Osteocyte (in vitro differentiated cells): Measurements from ENCODE around the gene RHOU. TPM values are rescaled to one million over a fixed set of nuclear protein-coding genes. Genes with fewer than 3 reads are reported as not detected.

Source experiments
- DNase-seq: peaks from one replicate; pipeline ENCODE4 v3.0.0; 2021; ENCODE audit warnings: mixed read lengths; ENCODE audit not compliant: unreplicated experiment; ENCODE audit errors: extremely low spot score
- H3K27ac Mint-ChIP-seq: one replicate; pipeline ENCODE4 v1.8.0; 2021; ENCODE audit warnings: mild to moderate bottlenecking, mixed read lengths; ENCODE audit not compliant: unreplicated experiment
- H3K27me3 Mint-ChIP-seq: one replicate; pipeline ENCODE4 v1.8.0; 2021; ENCODE audit warnings: mixed read lengths; ENCODE audit not compliant: unreplicated experiment
- H3K36me3 Mint-ChIP-seq: one replicate; pipeline ENCODE4 v1.8.0; 2021; ENCODE audit warnings: mixed read lengths; ENCODE audit not compliant: unreplicated experiment
- H3K4me1 Mint-ChIP-seq: one replicate; pipeline ENCODE4 v1.8.0; 2021; ENCODE audit warnings: mixed read lengths; ENCODE audit not compliant: unreplicated experiment
- H3K4me3 Mint-ChIP-seq: one replicate; pipeline ENCODE4 v1.8.0; 2021; ENCODE audit warnings: mild to moderate bottlenecking, moderate library complexity, mixed read lengths; ENCODE audit not compliant: unreplicated experiment
- H3K9me3 Mint-ChIP-seq: one replicate; pipeline ENCODE4 v1.8.0; 2021; ENCODE audit warnings: mixed read lengths; ENCODE audit not compliant: unreplicated experiment
- CTCF ChIP-seq: fragments of 200-600 bp; sonication (generic); IDR thresholded peaks from 2 replicates; pipeline ENCODE4 v1.5.0; 2021; ENCODE audit warnings: antibody characterized with exemption, mild to moderate bottlenecking, moderate library complexity
- total RNA-seq: library from RNA; stranded (reverse); gene quantifications from 2 replicates; pipeline ENCODE4 v1.2.1, GENCODE V29; 2021

Gene RHOU
- total RNA-seq, 1 donor from 2014 or later, result 2.3 TPM

DNA sequence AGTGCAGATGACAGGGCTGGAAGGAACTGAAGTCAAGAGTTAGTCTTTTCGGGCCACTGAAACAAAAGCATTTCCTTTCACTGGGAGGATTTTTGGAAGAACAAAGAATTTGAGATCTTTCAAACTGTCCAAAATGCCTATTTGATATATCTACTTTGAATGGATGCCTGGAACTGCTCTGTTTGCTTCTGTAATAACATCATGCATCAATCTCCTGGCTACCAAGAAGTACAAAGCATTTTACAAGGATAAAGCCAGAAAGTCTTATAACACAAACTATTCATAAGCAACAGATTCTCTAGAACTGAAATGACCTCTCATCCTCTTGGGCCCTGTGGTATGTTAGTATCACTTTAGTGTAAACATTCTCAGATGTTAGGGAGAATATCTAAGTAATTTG, 18.2 kb upstream of the RHOU start:
- no peaks in the 10 kb centered on the region for H3K9me3 Mint-ChIP-seq
- H3K27ac Mint-ChIP-seq, result no peak overlapping the region
- TF ChIP-seq CTCF, result no peak
- no peaks in the 10 kb centered on the region for H3K4me1 Mint-ChIP-seq
- no peak for DNase-seq
- no peak overlapping the region for H3K4me3 Mint-ChIP-seq
- H3K27me3 Mint-ChIP-seq, result no peaks in the 10 kb centered on the region
- H3K36me3 Mint-ChIP-seq, result no peaks in the 10 kb centered on the region

DNA sequence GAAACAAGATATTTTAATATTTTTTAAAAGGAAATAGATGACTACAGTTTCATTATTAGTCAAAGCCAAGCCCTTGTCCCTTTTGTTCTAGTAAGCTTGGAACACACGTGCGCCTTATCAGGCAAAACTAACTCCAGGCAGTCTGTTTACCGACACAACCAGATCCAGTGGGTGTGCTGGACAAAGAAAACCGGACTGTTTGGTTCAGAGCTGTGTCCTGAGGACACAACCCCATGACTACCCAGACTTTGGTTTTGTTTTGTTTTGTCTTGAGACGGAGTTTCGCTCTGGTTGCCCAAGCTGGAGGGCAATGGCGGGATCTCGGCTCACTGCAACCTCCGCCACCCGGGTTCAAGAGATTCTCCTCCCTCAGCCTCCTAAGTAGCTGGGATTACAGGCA, 13.9 kb upstream of the RHOU start:
- Mint-ChIP-seq H3K27ac (no peak overlapping the region), H3K9me3 (no peaks in the 10 kb centered on the region), H3K27me3 (no peaks in the 10 kb centered on the region), H3K4me3 (no peak overlapping the region), H3K4me1 (no peaks in the 10 kb centered on the region), H3K36me3 (no peaks in the 10 kb centered on the region)
- no peak for TF ChIP-seq CTCF
- no peak for DNase-seq

GRCh38 chr1:228723287-228723686, 12.0 kb upstream of the RHOU start:
- Mint-ChIP-seq H3K36me3 (no peaks in the 10 kb centered on the region), H3K4me1 (no peaks in the 10 kb centered on the region), H3K9me3 (no peaks in the 10 kb centered on the region), H3K27me3 (no peaks in the 10 kb centered on the region), H3K27ac (no peak overlapping the region), H3K4me3 (no peak overlapping the region)
- no peak for TF ChIP-seq CTCF
- no peak for DNase-seq

DNA sequence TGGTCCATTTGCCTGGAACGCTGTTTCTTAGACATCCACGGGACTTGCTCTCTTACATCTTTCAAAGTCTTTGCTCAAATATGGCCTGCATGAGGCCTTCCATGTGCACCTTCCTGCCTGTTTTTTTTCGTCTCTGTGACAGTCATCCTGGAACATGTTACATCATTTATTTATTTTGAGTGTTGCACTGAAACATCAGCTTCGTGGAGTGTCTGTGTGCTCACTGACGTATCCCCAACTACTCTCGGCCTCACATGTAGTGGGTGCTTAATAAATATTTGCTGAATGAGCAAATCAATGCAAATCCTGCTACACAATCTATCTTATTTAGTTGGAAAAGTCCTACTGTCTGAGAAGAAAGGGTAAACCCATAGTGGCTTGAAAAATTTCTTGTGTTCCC, 11.4 kb upstream of the RHOU start:
- no peaks in the 10 kb centered on the region for H3K4me1 Mint-ChIP-seq
- DNase-seq, result no peak
- H3K36me3 Mint-ChIP-seq, result no peaks in the 10 kb centered on the region
- no peak overlapping the region for H3K4me3 Mint-ChIP-seq
- no peak for TF ChIP-seq CTCF
- H3K27me3 Mint-ChIP-seq, result no peaks in the 10 kb centered on the region
- H3K27ac Mint-ChIP-seq, result no peak overlapping the region
- no peaks in the 10 kb centered on the region for H3K9me3 Mint-ChIP-seq

DNA sequence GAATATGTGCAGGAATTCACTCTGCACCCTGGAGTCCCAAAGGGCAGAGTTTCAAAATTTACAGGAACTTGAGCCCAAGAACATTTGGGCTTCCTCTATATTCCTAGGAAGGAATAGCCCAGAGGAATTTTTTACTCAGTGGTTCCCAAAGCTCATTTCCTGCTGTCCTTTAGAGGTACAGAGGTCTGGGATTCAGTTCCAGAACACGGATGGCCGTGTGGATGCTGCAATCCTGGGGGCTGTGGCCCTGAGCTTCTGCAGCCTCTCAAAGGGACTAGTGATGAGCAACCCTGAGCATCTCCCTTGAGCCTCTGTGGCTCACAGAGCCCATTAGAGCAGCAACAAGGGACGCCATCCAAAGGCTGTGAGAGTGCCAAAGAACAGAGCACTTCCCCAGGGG, 10.1 kb upstream of the RHOU start:
- no peaks in the 10 kb centered on the region for H3K4me1 Mint-ChIP-seq
- H3K27ac Mint-ChIP-seq, result no peak overlapping the region
- no peaks in the 10 kb centered on the region for H3K9me3 Mint-ChIP-seq
- no peak overlapping the region for H3K4me3 Mint-ChIP-seq
- TF ChIP-seq CTCF, result no peak
- H3K27me3 Mint-ChIP-seq, result no peaks in the 10 kb centered on the region
- DNase-seq, result no peak
- H3K36me3 Mint-ChIP-seq, result no peaks in the 10 kb centered on the region
